ENCODE data around the gene CHD1L.

DNA sequence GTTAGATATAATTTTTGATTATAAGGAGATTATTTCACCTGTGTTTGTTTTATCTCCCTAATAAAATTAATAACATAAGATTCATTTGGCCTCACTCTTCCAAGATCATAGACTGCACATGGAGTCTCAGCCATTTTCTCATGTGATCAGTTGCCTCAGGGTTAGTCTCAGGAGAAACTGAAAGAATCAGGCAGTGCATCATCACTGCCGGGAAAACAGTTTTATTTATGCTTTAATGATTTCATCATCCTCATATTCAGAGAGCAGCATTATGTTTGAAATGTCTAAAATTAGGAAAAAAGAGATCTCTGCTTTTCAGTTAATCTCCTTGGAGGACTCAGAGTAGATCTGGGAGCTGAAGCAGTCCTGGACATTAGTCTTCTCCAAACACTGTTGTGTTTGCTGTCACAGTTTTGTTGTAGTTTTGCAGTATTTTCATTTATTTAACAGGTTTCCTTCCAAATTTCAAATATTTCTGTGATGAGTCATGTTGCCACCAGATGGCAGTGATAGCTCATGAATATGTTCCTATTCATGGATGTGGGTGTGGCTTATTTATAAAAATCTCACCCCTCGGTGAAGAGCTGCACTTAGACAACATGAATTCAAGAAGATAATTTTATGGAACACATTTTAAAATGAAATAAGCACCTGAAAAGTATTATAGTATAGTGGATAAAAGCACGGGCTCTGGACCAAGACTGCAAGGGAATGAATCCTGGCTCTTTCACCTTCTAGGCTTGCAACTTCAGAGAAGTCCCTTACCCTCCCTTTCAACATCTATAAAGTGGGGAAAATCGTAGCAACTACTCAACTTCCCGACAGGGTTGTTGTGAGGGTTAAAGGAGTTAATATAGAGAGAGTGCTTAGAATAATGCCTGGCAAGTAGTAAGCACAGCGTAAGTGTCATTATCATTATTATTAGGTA is 31.2 kb downstream of the CHD1L start:
- no peak for TF ChIP-seq BHLHE40 (IDR thresholded peaks at IDR 0.05; ENCODE audit: borderline replicate concordance)
- TF ChIP-seq NFRKB (IDR thresholded peaks at IDR 0.05) = no peak
- TF ChIP-seq TARDBP (IDR thresholded peaks at IDR 0.05) = no peak
- TF ChIP-seq CTBP1 (IDR thresholded peaks at IDR 0.05; ENCODE audit: borderline replicate concordance) = no peak
- no peak for TF ChIP-seq SP1 (IDR thresholded peaks at IDR 0.05)
- TF ChIP-seq FOXM1 (IDR thresholded peaks at IDR 0.05; ENCODE audit: borderline replicate concordance) = no peak
- no peak for TF ChIP-seq L3MBTL2 (conservative IDR thresholded peaks at IDR 0.05)
- no peak for TF ChIP-seq ELF4 (IDR thresholded peaks at IDR 0.05)
- no peak for TF ChIP-seq SUZ12 (IDR thresholded peaks at IDR 0.05)
- TF ChIP-seq HDGF (IDR thresholded peaks at IDR 0.05; ENCODE audit: borderline replicate concordance) = no peak
- 0 out of 2 replicates have a peak, but pooled peaks have one; percentile 19 for TF ChIP-seq FOXK2 (IDR thresholded peaks at IDR 0.05)
- no peak for TF ChIP-seq LEF1 (IDR thresholded peaks at IDR 0.05; ENCODE audit: borderline replicate concordance)
- TF ChIP-seq, protein P1, sequence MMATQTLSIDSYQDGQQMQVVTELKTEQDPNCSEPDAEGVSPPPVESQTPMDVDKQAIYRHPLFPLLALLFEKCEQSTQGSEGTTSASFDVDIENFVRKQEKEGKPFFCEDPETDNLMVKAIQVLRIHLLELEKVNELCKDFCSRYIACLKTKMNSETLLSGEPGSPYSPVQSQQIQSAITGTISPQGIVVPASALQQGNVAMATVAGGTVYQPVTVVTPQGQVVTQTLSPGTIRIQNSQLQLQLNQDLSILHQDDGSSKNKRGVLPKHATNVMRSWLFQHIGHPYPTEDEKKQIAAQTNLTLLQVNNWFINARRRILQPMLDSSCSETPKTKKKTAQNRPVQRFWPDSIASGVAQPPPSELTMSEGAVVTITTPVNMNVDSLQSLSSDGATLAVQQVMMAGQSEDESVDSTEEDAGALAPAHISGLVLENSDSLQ (IDR thresholded peaks at IDR 0.05) = no peak
- no peak for TF ChIP-seq ZNF384 (IDR thresholded peaks at IDR 0.05)

Measured in HEK293T (cell line).